GM23338 (cell line): ENCODE measurements around the gene ACOX3.

ENCODE experiments used
- CTCF ChIP-seq, 2 experiments: fragments of 200-600 bp in 1 of 2; sonication (generic) in 1 of 2; conservative IDR thresholded peaks; 2 replicates each; pipeline versions ENCODE4 v1.5.1 to v1.6.1; 2016 to 2017; ENCODE audit warnings: antibody characterized with exemption in 2 of 2, low read depth in 2 of 2, mild to moderate bottlenecking in 2 of 2, moderate library complexity in 1 of 2
- POLR2AphosphoS5 ChIP-seq: IDR thresholded peaks from 2 replicates; pipeline ENCODE4 v1.6.1; 2016; ENCODE audit warnings: antibody characterized with exemption, low read depth

DNA sequence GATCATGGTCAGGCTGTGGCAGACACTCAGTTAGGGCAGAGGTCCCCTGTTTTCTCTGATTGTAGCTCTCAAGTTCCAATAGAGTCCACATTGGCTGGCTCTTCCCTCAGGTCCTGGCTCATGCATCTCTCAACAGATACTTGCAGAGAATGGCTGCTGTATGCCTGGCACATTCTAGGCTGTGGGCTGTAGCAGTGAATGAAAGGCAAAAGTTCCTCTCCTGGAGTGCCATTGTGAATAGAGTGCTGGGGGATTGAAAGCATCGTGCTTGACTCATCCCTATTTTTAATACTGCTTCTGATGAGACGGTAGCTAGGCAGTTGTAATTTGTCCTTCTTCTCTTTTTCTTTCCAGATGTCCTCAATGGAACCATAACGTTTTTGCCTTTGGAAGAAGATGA lies 5.6 kb upstream of the ACOX3 start:
- TF ChIP-seq CTCF (conservative IDR thresholded peaks at IDR 0.05; ENCODE audit: low read depth in 2 of 2) (no peak), POLR2AphosphoS5 (no peak)
